ENCODE results near the gene BEST2.
"Not testable (repeated sequence)": the region's sequence is repeated elsewhere in the genome, so short reads cannot be mapped to it uniquely, and the experiment has no call there.

The BEST2 gene

DNA sequence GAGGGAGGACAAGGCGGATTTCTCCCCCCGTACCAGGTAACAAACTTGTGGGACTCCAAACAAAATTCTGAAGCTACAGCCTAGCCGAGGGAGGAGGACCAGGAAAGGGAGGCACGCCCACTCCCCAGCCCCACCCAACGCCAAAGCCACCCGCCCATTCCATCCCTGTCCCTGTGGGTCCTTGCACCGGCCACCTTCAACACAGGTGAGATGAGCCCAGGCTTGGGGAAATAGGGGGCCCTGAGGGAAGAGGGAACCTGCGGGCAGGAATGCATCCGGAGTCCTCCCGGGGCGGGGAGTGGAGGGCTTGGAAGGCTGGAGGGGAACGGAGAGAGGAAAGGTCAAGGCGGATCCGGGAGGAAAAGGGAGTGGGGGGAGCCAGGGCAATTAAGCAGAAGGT is at the start of gene BEST2:
BEST2 (plus strand) TSS at position 157 of the 400 bp plus-strand sequence. CDS start 802 bp downstream, outside the sequence.
- no peak for DNase-seq

GRCh38 chr19:12703046-12703445 is 48.5 kb upstream of the BEST2 start:
- no peak for DNase-seq

- no peak for DNase-seq
These were observed 46.4 kb upstream of the BEST2 start for GRCh38 chr19:12705169-12705568.

- no peak for DNase-seq
These were observed 45.8 kb upstream of the BEST2 start for GRCh38 chr19:12705654-12706331.

GRCh38 chr19:12706332-12706718 is 45.3 kb upstream of the BEST2 start:
- no peak for DNase-seq

GRCh38 chr19:12708641-12709040 is 43.0 kb upstream of the BEST2 start:
- DNase-seq, result no peak

DNA sequence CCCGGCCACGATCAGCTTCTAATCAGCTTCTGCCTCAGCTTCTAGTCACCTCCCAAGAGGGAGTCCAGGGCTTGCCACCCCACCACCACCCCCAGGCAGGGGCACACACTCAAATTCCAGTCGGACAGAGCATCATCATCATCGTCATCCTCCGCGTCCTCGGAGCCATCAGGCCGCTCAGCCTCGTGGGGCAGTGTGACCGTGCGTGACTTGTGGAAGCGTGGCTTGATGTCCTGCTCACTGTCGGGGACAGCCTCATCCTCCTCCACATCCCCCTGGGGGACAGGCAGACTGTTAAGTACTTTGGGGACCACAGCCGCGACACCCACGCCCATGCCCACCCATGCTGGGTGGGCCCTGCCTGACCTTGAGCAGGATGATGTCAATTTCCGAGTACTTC is 40.4 kb upstream of the BEST2 start:
- DNase-seq, result no peak

DNA sequence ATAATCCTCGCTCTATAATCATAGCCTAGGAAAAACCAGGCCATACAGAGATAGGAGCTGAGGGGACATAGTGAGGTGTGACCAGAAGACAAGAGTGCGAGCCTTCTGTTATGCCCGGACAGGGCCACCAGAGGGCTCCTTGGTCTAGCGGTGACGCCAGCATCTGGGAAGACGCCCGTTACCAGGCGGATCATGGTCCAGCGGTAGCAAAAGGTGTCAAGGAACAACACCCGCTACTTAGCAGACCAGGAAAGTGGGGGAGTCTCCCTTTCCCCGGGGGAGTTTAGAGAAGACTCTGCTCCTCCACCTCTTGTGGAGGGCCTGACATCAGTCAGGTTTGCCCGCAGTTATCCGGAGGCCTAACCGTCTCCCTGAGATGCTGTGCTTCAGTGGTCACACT is 39.5 kb upstream of the BEST2 start:
- peak in 1 of 58 donors; percentile 39 for DNase-seq

DNA sequence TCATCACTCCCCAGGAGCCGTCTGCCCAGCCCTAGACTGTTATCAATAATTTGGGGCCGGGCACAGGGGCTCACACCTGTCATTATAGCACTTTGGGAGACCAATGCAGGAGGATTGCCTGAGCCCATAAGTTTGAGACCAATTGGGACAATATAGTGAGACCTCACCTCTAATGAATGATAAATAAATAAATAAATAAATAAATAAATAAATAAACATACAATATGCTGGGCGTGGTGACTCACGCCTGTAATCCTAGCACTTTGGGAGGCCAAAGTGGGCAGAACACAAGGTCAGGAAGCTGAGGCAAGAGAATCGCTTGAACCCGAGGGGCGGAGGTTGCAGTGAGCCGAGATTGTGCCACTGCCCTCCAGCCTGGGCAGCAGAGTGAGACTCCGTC is 38.3 kb upstream of the BEST2 start:
- DNase-seq, result not testable (repeated sequence)

DNA sequence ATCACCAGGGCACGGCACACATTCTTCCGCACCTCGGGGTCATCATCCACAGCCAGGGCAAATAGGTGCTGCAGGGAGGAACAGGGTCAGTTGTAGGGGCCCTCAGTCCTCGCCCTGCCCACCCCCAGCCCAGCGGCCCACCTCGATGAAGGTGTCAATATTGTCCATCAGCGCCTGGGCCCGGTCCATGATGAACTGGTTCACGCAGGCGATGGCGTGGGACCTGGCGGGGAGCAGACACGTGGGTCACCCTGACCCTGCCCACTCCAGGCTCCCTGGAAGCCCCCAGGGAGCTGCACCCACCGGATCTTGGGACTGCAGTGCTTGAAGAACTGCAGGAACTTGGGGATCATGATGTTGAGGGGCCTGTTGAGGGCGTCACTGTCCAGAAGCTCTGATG is 36.5 kb upstream of the BEST2 start:
- no peak for DNase-seq

DNA sequence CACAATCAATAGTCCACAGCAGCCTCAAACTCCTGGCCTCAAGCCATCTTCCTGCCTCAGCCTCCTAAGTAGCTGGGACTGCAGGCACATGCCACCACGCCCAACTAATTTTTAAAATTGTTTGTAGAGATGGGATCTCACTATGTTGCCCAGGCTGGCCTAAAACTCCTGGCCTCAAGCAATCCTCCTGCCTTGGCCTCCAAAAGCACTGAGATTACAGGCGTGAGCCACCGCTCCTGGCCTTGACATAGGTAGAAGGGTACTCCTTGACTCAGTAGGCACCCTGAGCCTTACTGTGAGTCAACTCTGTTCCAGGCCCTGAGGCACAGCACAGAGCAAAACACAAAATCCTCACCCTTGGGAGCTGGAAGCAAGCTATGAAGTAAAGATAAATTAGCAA is 35.7 kb upstream of the BEST2 start:
- DNase-seq, result no peak

DNA sequence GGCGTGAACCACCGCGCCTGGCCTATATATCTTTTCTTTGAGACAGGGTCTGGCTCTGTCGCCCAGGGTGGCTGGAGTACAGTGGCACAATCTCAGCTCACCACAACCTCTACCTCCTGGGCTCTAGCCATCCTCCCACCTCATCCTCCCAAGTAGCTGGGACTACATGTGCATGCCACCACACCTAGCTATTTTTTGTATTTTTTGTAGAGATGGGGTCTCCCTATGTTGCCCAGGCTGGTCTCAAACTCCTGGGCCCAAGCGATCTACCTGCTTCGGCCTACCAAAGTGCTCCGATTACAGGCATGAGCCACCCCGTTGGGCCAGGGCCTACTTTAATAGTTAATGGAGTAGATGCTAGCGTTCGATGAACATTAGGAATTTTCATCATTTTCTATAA is 31.3 kb upstream of the BEST2 start:
- no peak for DNase-seq

DNA sequence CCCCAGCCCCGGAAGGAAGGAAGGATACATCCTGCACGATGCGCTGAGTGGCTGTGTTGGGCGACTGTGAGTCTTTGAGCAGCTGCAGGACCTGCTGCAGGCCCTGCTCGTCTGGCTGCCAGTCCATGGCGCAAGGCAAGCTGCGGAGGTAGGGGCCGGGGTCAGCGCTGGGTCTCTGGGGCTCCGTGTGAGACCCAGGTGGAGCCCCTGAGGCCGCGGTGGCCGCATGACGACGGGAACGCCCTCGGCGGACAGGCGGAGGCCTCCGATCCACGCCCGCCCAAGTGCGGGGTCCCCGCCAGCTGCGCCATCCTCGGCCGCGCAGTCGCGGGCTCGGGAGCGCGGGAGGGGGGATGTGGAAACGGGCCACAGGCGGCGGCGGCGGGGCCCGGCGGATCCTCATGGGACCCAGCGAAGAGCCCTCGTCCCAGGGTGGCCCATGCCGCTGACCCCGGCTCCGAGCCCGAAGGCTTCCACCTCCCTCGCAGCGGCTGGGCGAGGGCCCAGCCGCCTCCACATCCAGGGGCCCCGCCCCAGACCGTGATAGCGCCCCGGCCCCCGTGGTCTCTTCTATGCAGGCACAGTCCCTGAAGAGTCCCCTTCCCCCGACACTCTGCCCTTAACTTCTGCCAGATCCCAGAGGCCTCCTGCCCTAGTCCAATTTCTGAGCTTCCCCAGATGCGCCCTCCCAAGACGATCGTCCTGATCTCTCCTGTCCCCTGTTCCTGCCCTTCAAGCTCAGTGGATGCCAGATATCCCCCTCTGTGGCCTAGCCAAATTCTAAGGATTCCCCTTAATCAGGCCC is 30.5 kb upstream of the BEST2 start:
- DNase-seq, result peak in 23 of 58 donors; percentile 4 to 62 (median 26)

DNA sequence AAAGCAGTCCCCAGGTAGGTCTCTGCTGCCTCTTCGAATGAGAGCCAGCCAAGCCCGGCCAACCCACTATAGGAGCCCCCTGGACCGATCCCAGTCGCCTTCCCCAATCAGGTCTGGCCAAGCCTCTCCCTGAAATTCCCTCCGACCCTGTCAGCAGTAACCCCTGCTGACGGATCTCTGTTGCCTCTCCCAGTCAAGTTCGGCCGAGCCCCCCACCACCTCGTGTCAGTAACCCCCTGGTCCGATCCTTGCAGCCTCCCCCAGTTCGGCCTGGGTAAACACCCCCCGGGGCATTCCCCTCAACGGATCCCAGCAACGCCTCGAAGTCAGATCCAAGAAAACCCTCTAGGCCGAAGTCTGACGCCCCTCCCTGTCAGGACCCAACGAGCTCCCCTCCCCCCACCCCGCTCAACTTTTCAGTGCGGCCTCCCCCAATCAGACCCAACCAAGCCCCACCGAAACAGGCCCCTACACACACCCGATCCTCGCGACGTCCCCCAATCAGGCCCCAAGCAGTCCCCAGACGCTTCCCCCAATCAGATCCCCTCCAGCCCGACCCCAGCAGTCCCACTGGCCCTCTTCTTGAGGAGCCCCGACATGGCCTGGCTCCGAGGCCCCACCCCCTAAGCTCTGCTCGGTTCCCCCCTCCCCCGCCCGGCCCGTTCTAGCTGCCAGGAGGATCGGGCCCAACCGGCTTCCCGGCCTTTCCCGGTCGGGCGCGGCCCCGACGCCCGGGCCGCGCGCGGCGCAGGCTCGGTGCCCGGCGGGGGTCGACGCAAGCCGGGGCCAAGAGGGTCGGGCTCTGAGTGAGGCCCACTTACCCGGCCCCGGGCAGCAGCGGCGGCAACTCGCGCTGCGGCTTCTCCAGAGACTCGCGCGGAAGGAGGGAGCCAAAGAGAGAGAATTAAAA is 29.7 kb upstream of the BEST2 start:
- DNase-seq, result peak in 51 of 58 donors; percentile 9 to 77 (median 54)

- DNase-seq, result peak; percentile 34 to 99 (median 93)
These were observed 28.8 kb upstream of the BEST2 start for GRCh38 chr19:12722566-12723380.

GRCh38 chr19:12723381-12723640 is 28.3 kb upstream of the BEST2 start:
- DNase-seq, result no peak

- peak in 56 of 58 donors; percentile 4 to 73 (median 46) for DNase-seq
These were observed 27.8 kb upstream of the BEST2 start, which contains the start of gene TNPO2 for GRCh38 chr19:12723641-12724426. TSS of gene TNPO2 (minus strand) at chr19:12723932. CDS start at chr19:12720977, 2,955 bp downstream.

GRCh38 chr19:12725612-12726011 is 26.0 kb upstream of the BEST2 start:
- not testable (repeated sequence) for DNase-seq

- DNase-seq, result no peak
These were observed 24.6 kb upstream of the BEST2 start for GRCh38 chr19:12726988-12727316.

DNA sequence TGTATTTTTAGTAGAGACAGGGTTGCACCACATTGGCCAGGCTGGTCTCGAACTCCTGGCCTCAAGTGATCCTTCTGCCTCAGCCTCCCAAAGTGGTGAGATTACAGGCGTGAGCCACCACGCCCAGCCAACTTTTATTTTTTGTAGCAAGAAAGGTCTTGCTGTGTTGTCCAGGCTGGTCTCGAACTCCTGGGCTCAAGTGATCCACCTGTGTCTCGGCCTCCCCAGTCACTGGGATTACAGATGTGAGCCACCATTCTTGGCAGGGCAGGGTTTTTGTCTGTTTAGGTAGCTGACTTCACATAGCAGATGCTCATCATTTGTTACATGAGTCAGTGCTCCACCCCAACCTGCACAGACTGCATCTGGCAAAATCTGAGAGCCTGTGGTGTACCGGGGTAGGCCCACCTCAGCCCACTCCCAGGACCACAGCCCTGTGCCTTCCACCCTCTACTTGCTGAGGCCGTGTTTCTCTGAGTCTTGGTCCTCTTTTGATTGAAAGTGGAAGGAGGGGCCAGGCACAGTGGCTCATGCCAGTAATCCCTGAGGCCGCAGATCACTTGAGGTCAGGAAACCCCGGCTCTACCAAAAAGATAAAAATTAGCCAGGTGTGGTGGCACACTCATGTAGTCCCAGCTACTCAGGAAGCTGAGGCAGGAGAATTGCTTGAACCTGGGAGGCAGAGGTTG is 23.7 kb upstream of the BEST2 start:
- no peak for DNase-seq
